Astrocyte (in vitro differentiated cells and primary cell): Measurements from ENCODE around the gene TSEN15.

Experiments used
- EZH2 ChIP-seq: IDR thresholded peaks from 2 replicates; pipeline ENCODE4 v1.6.1; 2012; ENCODE audit warnings: mild to moderate bottlenecking, low read length, inconsistent platforms; ENCODE audit not compliant: insufficient read depth
- TF ChIP-seq, protein P1 (sequence below): IDR thresholded peaks from 2 replicates; pipeline ENCODE4 v1.5.1; 2011; ENCODE audit warnings: low read depth, mild to moderate bottlenecking, inconsistent platforms, low read length, moderate library complexity; ENCODE audit not compliant: insufficient read depth

DNA sequence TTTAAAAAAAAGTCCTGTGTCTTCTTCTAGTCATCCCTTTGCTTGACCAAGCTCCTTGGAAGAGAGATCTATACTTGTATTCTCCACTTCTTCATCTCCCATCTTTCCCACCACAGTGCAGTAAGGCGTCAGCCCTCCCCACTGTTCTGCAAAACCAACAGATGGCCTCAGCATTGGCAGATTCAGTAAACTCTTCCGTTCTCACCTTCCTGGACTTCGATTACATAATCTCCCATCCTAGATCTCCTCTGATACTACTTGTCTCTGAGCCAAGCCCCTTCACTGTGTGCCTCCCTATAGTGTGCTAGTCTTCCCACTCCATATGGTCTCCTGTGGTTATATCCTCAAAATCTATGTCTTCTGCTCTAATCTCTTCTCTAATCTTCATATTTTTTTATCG, 12.4 kb upstream of the TSEN15 start:
- TF ChIP-seq, protein P1, sequence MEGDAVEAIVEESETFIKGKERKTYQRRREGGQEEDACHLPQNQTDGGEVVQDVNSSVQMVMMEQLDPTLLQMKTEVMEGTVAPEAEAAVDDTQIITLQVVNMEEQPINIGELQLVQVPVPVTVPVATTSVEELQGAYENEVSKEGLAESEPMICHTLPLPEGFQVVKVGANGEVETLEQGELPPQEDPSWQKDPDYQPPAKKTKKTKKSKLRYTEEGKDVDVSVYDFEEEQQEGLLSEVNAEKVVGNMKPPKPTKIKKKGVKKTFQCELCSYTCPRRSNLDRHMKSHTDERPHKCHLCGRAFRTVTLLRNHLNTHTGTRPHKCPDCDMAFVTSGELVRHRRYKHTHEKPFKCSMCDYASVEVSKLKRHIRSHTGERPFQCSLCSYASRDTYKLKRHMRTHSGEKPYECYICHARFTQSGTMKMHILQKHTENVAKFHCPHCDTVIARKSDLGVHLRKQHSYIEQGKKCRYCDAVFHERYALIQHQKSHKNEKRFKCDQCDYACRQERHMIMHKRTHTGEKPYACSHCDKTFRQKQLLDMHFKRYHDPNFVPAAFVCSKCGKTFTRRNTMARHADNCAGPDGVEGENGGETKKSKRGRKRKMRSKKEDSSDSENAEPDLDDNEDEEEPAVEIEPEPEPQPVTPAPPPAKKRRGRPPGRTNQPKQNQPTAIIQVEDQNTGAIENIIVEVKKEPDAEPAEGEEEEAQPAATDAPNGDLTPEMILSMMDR, result no peak
- no peak for TF ChIP-seq EZH2
